GM12872 (cell line): ENCODE data around the gene KIF5A.

Source experiments
- CTCF ChIP-seq: IDR thresholded peaks from 3 replicates; pipeline ENCODE4 v1.5.1; 2011; ENCODE audit warnings: low read depth, mild to moderate bottlenecking, low read length, moderate library complexity; ENCODE audit not compliant: insufficient read depth

Gene KIF5A

GRCh38 chr12:57568838-57569237 lies 19.0 kb downstream of the KIF5A start:
- no peak for TF ChIP-seq CTCF

- no peak for TF ChIP-seq CTCF
Measured at GRCh38 chr12:57569858-57570257, 20.0 kb downstream of the KIF5A start.

- TF ChIP-seq CTCF, result no peak
Measured at GRCh38 chr12:57571926-57572762, 22.3 kb downstream of the KIF5A start.

GRCh38 chr12:57574795-57575194 lies 25.0 kb downstream of the KIF5A start:
- TF ChIP-seq CTCF, result no peak

- no peak for TF ChIP-seq CTCF
Measured at GRCh38 chr12:57575771-57576612, 26.1 kb downstream of the KIF5A start.

GRCh38 chr12:57576613-57577160 lies 26.8 kb downstream of the KIF5A start:
- no peak for TF ChIP-seq CTCF
